Adrenal gland (tissue), 5 donors: ENCODE results near the gene DIPK1B.

ENCODE experiments used
- CTCF ChIP-seq, 6 experiments: fragments of 450-650 bp in 4 of 6; fragments of 200-600 bp in 2 of 6; sonication (generic) in 1 of 6; IDR thresholded peaks; 1 replicate in 5 of 6; 2 replicates in 1 of 6; pipeline versions ENCODE4 v1.5.1 to v1.8.0; 2016 to 2021; ENCODE audit warnings: antibody characterized with exemption in 6 of 6, mild to moderate bottlenecking in 2 of 6, moderate library complexity in 1 of 6
- POLR2A ChIP-seq, 2 donors: fragments of 450-650 bp; IDR thresholded peaks; one replicate each; pipeline ENCODE4 v1.6.1; 2017; ENCODE audit warnings: antibody characterized with exemption in 2 of 2, mild to moderate bottlenecking in 2 of 2, moderate library complexity in 1 of 2
- donor health status: DM: no; HTN: no; CAD: no.

GRCh38 chr9:136670576-136671253, 41.7 kb upstream of the DIPK1B start:
- TF ChIP-seq CTCF (IDR thresholded peaks at IDR 0.05) (no peak), POLR2A (IDR thresholded peaks at IDR 0.05) (no peak)
